Urothelium cell line (cell line): Measurements from ENCODE around the gene MEPCE.
A peak's percentile ranks its signal among the peaks of the same experiment; 100 is the strongest.

Experiments used
- DNase-seq: peaks from one replicate; pipeline ENCODE4 v3.0.0; 2011; ENCODE audit warnings: low spot score, mixed read lengths
- FAIRE-seq: peaks from 2 replicates; lab custom pipeline; 2011; peaks lifted over from hg19 to GRCh38; lab: Jason Lieb, UNC

The MEPCE gene

GRCh38 chr7:100402241-100402640, 27.4 kb upstream of the MEPCE start:
- no peak for DNase-seq
- no peak for FAIRE-seq

DNA sequence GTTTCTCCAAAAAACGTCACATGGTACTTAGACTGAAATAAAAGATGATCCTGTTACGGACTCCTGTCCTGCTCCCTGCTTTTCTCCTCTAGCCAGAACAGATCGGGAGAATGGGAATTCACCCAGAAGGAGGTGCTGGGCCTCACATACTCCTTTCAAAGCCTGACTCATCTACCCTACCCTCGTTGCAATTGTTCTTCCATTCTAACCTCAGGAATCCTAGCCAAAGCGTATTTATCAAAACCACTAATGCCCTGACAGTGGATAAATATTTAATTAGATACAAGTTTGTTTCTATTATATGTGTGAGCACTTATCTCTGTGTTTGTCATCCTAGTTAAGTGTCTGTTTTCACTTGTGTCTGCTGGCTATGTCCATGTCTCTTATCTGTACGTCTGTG, 22.9 kb upstream of the MEPCE start:
- FAIRE-seq (no peak), DNase-seq (peak; percentile 64)

GRCh38 chr7:100407285-100408180, 22.1 kb upstream of the MEPCE start:
- DNase-seq (peak; percentile 90), FAIRE-seq (no peak)

DNA sequence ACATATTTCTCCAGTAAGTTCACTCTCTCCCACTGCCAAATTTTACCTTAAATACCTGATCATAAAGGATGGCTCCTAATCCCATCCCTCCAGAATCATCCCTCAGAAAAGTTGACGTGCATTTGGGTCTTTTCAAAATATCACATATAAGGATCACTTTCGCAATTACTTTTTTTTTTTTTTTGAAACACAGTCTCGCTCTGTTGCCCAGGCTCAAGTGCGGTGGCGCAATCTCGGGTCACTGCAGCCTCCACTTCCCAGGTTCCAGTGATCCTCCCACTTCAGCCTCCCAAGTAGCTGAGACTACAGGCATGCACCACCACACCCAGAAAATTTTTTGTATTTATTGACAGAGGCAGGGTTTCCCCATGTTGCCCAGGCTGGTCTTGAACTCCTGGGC, 18.5 kb upstream of the MEPCE start:
- DNase-seq (no peak), FAIRE-seq (no peak)

DNA sequence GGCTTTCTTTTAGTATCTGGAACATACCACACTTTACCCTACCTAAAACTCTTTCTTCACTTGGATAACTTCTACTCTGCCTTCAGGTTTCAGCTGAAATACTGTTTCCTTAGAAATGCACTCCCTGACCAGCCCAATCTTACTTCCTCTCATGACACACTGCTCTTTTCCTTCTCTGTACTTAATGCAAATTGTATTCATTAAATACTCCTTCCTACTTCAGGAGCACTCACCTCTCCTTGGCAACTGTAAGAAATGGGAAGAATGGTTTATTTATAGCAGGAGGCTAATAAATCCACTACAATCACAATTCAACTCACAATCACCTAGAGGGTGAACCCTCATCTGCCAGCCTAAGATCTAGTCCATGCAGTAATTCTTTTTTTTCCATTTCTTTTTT, 16.3 kb upstream of the MEPCE start:
- FAIRE-seq (no peak), DNase-seq (no peak)

DNA sequence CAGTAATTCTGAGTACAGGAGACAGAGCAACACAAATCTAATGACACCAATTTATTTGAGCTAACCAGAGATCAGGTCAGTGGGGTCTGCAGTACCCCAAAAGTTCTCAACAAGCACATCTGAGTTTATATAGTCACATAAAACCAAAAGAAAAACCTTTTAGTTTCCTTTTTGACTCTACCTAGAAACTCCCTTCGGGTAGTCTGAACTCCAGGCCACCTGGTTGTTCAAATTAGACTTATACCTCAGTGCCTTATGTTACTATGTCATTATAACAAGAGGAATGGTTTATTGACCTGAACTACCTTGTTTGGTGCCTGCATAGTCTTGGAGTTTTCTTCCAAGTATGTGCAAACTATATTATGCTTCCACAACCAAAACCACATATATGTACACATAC, 15.7 kb upstream of the MEPCE start:
- DNase-seq: no peak
- no peak for FAIRE-seq

DNA sequence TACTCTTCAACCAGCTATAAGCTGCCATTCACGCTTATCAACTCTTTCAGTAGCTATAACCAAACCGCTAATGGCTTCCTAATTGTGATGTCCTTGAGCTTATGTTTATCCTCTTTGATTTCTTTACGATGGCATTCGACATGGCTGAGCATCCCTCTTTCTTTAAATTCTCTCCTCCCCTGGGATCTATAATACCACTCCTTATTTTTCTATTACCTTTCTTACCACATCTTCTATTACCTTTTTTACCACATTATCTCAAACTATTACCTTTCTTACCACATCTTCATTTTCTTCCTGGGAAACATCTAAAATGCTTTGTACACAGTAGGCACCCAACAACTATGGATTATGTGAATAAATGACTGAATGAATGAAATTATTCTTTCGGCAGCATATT, 14.2 kb upstream of the MEPCE start:
- FAIRE-seq: no peak

DNA sequence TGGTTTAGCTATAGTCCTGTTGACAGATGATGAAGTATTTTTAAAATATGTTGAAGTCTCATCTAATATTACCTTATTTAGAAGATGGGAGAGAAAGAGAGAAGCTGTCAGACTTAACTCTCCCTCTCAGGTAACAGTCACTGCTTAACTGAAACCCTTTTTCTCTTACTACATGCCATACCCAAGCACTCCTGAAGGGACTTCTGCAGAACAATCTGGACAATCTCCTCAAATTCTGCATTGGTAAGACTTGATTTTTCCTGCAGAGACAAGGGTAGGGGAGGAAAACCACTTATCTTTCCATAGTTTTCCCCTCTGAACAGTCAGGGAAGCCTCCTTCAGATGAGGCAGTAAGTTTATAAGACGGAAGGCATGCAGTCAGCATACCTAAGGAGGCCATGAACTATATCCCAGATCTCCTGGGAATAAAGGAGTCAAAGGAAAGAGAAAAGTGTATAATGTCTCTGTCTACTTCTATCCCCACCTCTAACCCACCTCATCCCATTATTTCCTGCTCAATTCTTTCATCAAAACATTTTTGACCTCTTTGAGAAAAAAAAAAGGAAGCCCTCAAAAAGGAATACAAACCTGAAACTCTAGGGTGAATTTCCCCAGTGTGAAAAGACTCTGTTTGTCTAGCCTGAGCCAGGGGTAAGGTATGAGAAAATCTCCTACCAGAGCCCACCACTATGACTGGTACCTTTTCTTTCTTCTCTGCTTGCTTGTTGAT, 10.5 kb upstream of the MEPCE start:
- DNase-seq: no peak
- FAIRE-seq: no peak

More for the DNA sequence above, 14.2 kb upstream of the MEPCE start:
- no peak for DNase-seq

- FAIRE-seq: no peak
Observed at GRCh38 chr7:100419660-100420226, 9.9 kb upstream of the MEPCE start.

GRCh38 chr7:100423315-100423714, 6.3 kb upstream of the MEPCE start:
- DNase-seq: no peak
- no peak for FAIRE-seq

More at GRCh38 chr7:100419660-100420226, 9.9 kb upstream of the MEPCE start:
- no peak for DNase-seq

GRCh38 chr7:100425347-100425746, 4.3 kb upstream of the MEPCE start:
- FAIRE-seq (no peak), DNase-seq (no peak)

- no peak for DNase-seq
Observed at GRCh38 chr7:100426516-100426915, 3.1 kb upstream of the MEPCE start.

GRCh38 chr7:100427762-100428198, 1.9 kb upstream of the MEPCE start:
- no peak for DNase-seq
- FAIRE-seq: no peak

More at GRCh38 chr7:100426516-100426915, 3.1 kb upstream of the MEPCE start:
- FAIRE-seq: no peak

- peak; percentile 92 for FAIRE-seq
- DNase-seq: peak; percentile 96
Observed at GRCh38 chr7:100428199-100428966, 1.2 kb upstream of the MEPCE start, which contains the start of gene ZCWPW1. Gene ZCWPW1 (minus strand): TSS chr7:100428703. CDS start chr7:100420649, 8,054 bp downstream.

DNA sequence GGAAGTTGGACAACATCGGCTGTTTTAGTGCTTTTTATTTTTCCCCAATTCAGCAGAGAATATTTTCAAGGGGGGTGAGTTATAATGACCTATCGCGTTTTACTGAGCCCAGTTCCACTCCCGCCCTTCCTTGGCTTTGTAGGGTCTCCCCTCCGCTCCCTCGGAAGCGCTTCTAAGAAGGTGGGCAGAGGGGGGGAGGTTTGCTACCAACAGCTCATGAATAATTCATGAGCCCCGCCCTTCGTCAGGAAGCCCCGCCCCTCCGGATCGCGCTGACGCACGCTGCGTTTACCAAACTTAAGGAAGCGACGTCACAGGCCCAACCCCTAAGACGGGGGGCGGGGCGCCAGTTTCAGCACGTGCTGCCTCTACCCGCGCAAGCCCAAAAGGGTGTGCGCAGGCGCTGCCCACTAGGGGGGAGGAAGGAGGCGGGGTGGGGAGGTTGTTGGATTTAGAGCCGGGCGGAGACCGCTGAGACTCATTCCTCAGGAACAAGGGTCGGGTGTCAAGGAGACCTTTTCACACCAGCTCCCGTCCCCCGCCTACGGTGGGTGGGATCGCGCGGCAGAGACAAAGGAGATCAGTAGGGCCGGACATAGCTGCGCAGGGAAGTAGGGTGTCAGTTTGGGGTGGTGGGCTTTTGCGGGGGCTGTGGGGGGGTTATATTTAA, 529 bp upstream of the MEPCE start:
- DNase-seq (peak; percentile 100), FAIRE-seq (no peak)

DNA sequence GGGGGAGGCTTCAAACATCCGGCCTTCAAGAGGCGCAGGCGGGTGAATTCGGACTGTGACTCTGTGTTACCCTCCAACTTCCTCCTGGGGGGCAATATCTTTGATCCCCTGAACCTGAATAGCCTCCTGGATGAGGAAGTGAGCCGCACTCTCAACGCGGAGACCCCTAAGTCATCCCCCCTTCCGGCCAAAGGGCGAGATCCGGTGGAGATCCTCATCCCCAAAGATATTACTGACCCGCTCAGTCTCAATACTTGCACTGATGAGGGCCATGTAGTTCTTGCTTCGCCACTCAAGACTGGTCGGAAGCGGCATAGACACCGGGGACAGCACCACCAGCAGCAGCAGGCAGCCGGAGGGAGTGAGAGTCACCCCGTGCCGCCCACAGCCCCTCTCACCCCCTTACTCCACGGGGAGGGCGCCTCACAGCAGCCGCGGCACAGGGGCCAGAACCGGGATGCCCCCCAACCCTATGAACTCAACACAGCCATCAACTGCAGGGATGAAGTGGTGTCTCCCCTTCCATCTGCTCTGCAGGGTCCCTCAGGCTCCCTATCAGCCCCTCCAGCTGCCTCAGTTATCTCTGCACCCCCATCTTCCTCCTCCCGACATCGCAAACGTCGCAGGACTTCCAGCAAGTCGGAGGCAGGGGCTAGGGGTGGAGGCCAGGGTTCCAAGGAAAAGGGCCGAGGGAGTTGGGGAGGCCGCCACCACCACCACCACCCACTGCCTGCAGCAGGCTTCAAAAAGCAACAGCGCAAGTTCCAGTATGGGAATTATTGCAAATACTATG, 1.1 kb downstream of the MEPCE start:
- no peak for DNase-seq
- no peak for FAIRE-seq

GRCh38 chr7:100431286-100431735, 1.7 kb downstream of the MEPCE start:
- no peak for DNase-seq

DNA sequence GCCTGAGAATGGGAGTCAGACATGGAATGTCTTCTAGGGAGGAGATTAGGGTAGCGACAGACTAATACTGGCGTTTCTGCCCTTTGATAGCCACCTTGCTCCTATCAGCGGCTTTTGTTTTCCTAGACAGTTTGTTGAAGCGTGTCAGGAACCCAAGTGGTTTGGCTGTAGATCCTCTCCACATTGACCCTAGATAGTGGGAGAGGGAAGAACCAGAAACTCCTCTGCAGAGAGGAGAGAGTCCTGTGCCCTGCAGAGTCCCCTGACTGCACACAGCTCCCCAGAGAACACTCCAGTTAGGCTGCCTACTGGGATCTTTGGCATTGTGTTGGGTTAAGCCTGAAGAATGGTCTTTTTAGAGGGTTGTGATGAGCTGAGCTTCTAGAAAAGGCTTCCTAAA, 2.4 kb downstream of the MEPCE start:
- no peak for DNase-seq
- FAIRE-seq: no peak

More at GRCh38 chr7:100431286-100431735, 1.7 kb downstream of the MEPCE start:
- FAIRE-seq: no peak

DNA sequence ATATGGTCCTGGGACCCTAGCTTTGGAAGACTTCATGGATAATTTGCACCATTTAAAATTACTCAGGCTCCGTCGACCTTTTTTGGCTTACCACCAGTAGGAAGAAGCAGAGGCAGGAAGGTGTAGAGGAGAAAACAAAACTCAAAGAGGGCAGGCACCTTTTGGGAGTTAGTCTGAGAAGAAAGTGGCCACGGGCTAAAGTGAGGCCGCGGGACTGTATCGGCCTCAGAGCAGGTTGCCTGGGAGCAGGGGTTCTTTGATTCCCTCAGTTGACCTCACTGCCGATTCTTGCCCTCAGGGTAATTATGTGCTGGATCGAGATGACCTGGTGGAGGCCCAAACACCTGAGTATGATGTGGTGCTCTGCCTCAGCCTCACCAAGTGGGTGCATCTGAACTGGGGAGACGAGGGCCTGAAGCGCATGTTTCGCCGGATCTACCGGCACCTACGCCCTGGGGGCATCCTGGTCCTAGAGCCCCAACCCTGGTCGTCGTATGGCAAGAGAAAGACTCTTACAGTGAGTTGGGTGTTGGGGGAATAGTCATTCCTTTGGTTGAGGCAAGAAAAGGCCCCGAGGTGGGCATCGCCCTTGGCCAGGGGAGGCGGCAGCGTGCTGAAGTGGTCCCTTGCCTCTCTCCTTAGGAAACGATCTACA, 3.1 kb downstream of the MEPCE start:
- FAIRE-seq (no peak), DNase-seq (no peak)
